Measurements from ENCODE around the gene USP24.

Gene USP24

DNA sequence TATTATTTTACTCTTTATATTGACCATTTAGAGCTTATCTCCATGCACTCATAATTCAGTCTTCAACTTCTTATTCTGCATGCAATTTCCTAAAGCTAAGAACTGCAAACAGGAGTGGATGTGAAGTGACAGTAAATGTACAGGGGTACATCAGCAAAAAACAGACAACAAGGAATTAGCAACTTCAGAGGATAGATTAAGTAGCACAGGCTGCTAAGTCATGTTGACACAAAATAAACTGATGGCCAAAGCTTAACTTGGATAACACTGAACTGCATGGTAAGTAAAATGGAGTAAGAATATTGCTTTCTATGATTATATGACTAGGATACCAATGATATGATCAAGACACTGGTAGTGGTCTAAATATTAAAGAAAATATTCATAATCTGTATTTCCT, 66.5 kb downstream of the USP24 start:
- no peaks in the 10 kb centered on the region for H3K27me3 ChIP-seq (ENCODE audit: insufficient read depth, insufficient read length)
- no peak overlapping the region for H3K4me3 ChIP-seq (ENCODE audit: insufficient read length, low read depth)
- peaks cover 86% of the 10 kb centered on the region for H3K36me3 ChIP-seq (ENCODE audit: insufficient read depth, insufficient read length, low read length)
- TF ChIP-seq SUZ12 (IDR thresholded peaks at IDR 0.05; ENCODE audit: extremely low read depth, insufficient read depth, insufficient read length) (no peak), YY1 (IDR thresholded peaks at IDR 0.05; ENCODE audit: insufficient read depth, insufficient read length) (no peak), ZNF274 (IDR thresholded peaks at IDR 0.05; ENCODE audit: low read depth, low read length) (no peak)
- DNase-seq (ENCODE audit: low read depth, low spot score): no peak
- H3K4me1 ChIP-seq (ENCODE audit: insufficient read depth, insufficient read length): no peaks in the 10 kb centered on the region
- H3K9ac ChIP-seq (ENCODE audit: insufficient read length, low read depth): no peak overlapping the region
- H3K9me3 ChIP-seq (ENCODE audit: insufficient read depth, low read length): no peaks in the 10 kb centered on the region; the same call in 1 of the 2 replicates

DNA sequence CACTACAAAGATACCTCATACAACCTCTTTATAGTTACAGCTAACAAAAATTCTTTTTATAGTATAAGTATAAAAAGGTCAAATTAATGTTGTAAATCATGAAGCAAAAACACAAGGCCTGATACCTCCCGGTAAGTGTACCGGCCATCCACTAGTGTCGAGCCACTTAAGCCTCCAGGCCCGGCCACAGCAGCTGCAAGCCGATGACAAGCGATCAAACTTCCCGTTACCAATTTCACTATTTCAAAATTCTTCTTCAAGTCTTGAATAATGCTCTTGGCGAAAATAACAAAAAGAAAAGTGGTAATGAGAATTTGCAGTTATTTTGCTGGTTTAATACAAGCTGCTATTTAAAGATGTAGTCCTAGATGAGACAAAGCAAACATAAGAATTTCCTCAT, 67.6 kb downstream of the USP24 start:
- no peaks in the 10 kb centered on the region; the same call in 1 of the 2 replicates for H3K9me3 ChIP-seq (ENCODE audit: insufficient read depth, low read length)
- no peak overlapping the region for H3K4me3 ChIP-seq (ENCODE audit: insufficient read length, low read depth)
- no peak for TF ChIP-seq SUZ12 (IDR thresholded peaks at IDR 0.05; ENCODE audit: extremely low read depth, insufficient read depth, insufficient read length)
- TF ChIP-seq ZNF274 (IDR thresholded peaks at IDR 0.05; ENCODE audit: low read depth, low read length): no peak
- no peak for TF ChIP-seq YY1 (IDR thresholded peaks at IDR 0.05; ENCODE audit: insufficient read depth, insufficient read length)
- H3K36me3 ChIP-seq (ENCODE audit: insufficient read depth, insufficient read length, low read length): peaks cover 88% of the 10 kb centered on the region
- no peaks in the 10 kb centered on the region for H3K4me1 ChIP-seq (ENCODE audit: insufficient read depth, insufficient read length)
- no peak for DNase-seq (ENCODE audit: low read depth, low spot score)
- H3K27me3 ChIP-seq (ENCODE audit: insufficient read depth, insufficient read length): no peaks in the 10 kb centered on the region
- no peak overlapping the region for H3K9ac ChIP-seq (ENCODE audit: insufficient read length, low read depth)

DNA sequence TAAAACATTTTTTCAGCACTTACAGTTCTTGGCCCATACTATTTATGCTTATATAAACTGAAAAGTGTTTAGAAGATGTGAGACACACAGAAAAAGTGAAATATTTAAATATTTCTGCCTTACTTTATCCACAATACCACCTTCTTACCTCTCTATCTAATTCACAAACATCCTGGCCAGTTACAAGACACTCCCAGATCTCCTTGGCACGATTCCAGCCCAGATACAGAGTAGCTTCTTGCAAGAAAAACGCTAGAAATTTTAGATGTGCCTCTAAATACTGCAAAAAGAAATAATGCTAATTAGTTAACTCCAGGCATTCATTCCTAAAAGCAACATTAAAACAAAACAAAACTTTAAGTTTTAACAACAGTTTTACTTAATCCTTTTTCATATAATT, 68.4 kb downstream of the USP24 start:
- H3K36me3 ChIP-seq (ENCODE audit: insufficient read depth, insufficient read length, low read length): peaks cover 89% of the 10 kb centered on the region
- H3K9me3 ChIP-seq (ENCODE audit: insufficient read depth, low read length): no peaks in the 10 kb centered on the region; the same call in 1 of the 2 replicates
- H3K27me3 ChIP-seq (ENCODE audit: insufficient read depth, insufficient read length): no peaks in the 10 kb centered on the region
- no peak for TF ChIP-seq YY1 (IDR thresholded peaks at IDR 0.05; ENCODE audit: insufficient read depth, insufficient read length)
- no peak for TF ChIP-seq SUZ12 (IDR thresholded peaks at IDR 0.05; ENCODE audit: extremely low read depth, insufficient read depth, insufficient read length)
- no peak for TF ChIP-seq ZNF274 (IDR thresholded peaks at IDR 0.05; ENCODE audit: low read depth, low read length)
- no peak overlapping the region for H3K4me3 ChIP-seq (ENCODE audit: insufficient read length, low read depth)
- no peak overlapping the region for H3K9ac ChIP-seq (ENCODE audit: insufficient read length, low read depth)
- H3K4me1 ChIP-seq (ENCODE audit: insufficient read depth, insufficient read length): no peaks in the 10 kb centered on the region
- no peak for DNase-seq (ENCODE audit: low read depth, low spot score)

DNA sequence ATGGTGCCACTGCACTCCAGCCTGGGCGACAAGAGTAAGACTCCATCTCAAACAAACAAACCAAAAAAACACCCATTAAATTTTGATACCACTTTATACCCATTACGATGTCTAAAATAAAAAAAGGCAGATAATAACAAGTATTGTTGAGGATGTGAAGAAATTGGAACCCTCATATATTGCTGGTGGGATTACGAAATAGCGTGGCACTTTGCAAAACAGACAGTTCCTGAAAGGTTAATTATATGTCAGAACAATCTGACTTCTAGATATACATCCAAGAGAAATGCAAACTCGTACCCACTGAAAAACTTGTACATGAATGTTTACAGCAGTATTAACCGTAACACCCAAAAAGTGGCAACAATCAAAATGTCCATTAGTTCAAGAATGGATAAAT, 70.3 kb downstream of the USP24 start:
- peaks cover 93% of the 10 kb centered on the region for H3K36me3 ChIP-seq (ENCODE audit: insufficient read depth, insufficient read length, low read length)
- TF ChIP-seq SUZ12 (IDR thresholded peaks at IDR 0.05; ENCODE audit: extremely low read depth, insufficient read depth, insufficient read length): no peak
- no peak for TF ChIP-seq YY1 (IDR thresholded peaks at IDR 0.05; ENCODE audit: insufficient read depth, insufficient read length)
- no peak for TF ChIP-seq ZNF274 (IDR thresholded peaks at IDR 0.05; ENCODE audit: low read depth, low read length)

DNA sequence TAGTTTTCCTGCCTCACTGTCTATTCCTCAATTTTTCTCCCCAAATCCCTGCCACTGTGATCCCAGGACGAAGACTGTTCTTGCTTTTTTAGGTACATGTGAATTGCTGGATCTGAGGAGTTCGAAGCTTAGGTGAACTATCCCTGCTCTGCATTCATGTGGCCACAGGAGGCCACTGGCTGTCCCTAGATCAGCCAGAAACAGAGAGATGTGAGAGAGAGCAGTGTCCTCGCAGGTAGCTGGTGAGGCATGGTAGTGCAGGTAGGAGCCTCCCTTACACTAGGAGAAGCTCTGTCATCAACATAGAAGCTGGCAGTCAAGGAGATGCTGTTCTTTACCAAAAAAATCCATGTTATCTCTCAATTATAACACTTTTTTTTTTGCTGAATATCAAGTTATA, 71.5 kb downstream of the USP24 start:
- no peaks in the 10 kb centered on the region for H3K4me1 ChIP-seq (ENCODE audit: insufficient read depth, insufficient read length)
- H3K36me3 ChIP-seq (ENCODE audit: insufficient read depth, insufficient read length, low read length): peaks cover 97% of the 10 kb centered on the region
- peak; percentile 60 for DNase-seq (ENCODE audit: low read depth, low spot score)
- TF ChIP-seq ZNF274 (IDR thresholded peaks at IDR 0.05; ENCODE audit: low read depth, low read length) (no peak), YY1 (IDR thresholded peaks at IDR 0.05; ENCODE audit: insufficient read depth, insufficient read length) (no peak), SUZ12 (IDR thresholded peaks at IDR 0.05; ENCODE audit: extremely low read depth, insufficient read depth, insufficient read length) (no peak)
- no peaks in the 10 kb centered on the region for H3K27me3 ChIP-seq (ENCODE audit: insufficient read depth, insufficient read length)
- H3K9me3 ChIP-seq (ENCODE audit: insufficient read depth, low read length): no peaks in the 10 kb centered on the region; the same call in 1 of the 2 replicates
- H3K9ac ChIP-seq (ENCODE audit: insufficient read length, low read depth): no peak overlapping the region
- no peak overlapping the region for H3K4me3 ChIP-seq (ENCODE audit: insufficient read length, low read depth)

More for the DNA sequence above, 70.3 kb downstream of the USP24 start:
- Histone ChIP-seq H3K4me1 (ENCODE audit: insufficient read depth, insufficient read length) (no peaks in the 10 kb centered on the region), H3K27me3 (ENCODE audit: insufficient read depth, insufficient read length) (no peaks in the 10 kb centered on the region), H3K4me3 (ENCODE audit: insufficient read length, low read depth) (no peak overlapping the region), H3K9me3 (ENCODE audit: insufficient read depth, low read length) (no peaks in the 10 kb centered on the region; the same call in 1 of the 2 replicates), H3K9ac (ENCODE audit: insufficient read length, low read depth) (no peak overlapping the region)
- no peak for DNase-seq (ENCODE audit: low read depth, low spot score)

DNA sequence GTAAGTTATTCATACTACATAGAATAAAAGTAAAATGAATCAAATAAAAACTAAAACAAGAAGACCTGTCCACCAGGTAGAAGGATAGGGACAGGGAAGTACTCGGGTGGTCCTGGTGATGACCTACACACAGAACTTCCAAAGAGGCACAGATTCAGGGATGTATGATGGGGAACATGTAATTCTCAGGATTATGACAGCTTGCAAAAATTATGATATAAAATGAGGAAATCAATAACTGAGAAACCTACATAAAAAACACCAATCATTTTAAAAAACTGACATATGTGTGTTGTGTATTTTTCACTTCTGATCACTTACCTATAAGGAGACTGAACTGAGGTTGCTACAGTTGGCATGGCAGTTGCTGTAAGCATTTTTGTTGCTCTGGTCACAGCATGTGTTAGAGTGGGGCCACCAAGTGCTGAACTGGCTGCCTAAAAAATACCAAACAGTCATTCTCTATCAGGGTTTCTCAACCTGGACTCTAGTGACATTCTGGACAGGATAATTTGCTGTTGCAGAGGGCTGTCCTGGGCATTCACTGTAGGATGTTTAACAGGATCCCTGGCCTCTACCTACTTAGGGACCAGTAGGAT, 73.8 kb downstream of the USP24 start:
- Histone ChIP-seq H3K4me1 (ENCODE audit: insufficient read depth, insufficient read length) (no peaks in the 10 kb centered on the region), H3K36me3 (ENCODE audit: insufficient read depth, insufficient read length, low read length) (peaks cover 97% of the 10 kb centered on the region), H3K9me3 (ENCODE audit: insufficient read depth, low read length) (no peaks in the 10 kb centered on the region; the same call in 1 of the 2 replicates), H3K4me3 (ENCODE audit: insufficient read length, low read depth) (no peak overlapping the region), H3K9ac (ENCODE audit: insufficient read length, low read depth) (no peak overlapping the region), H3K27me3 (ENCODE audit: insufficient read depth, insufficient read length) (no peaks in the 10 kb centered on the region)
- no peak for TF ChIP-seq SUZ12 (IDR thresholded peaks at IDR 0.05; ENCODE audit: extremely low read depth, insufficient read depth, insufficient read length)
- TF ChIP-seq ZNF274 (IDR thresholded peaks at IDR 0.05; ENCODE audit: low read depth, low read length): no peak
- no peak for TF ChIP-seq YY1 (IDR thresholded peaks at IDR 0.05; ENCODE audit: insufficient read depth, insufficient read length)
- DNase-seq (ENCODE audit: low read depth, low spot score): no peak

DNA sequence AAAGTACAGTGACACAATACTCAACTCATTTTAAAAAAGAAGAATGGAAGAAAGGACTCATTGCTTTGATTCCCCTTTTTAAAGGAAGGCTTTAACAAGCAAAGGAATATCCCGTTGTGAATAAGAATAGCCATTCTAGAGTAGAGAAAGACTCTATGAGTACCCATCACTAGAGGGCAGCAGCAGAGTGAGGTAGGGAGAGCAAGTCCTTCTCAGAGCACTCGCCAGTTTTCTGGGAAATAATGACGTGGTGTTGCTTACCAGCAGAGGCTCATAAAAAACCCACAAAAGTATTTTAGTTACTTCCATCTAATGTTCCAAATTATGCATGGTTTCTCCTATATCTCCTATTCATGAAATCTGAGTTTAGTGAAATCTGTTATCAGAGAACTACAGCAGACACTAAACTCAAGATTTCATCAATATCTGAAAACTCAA, 74.6 kb downstream of the USP24 start:
- H3K9me3 ChIP-seq (ENCODE audit: insufficient read depth, low read length): no peaks in the 10 kb centered on the region; the same call in 1 of the 2 replicates
- peaks cover 97% of the 10 kb centered on the region for H3K36me3 ChIP-seq (ENCODE audit: insufficient read depth, insufficient read length, low read length)
- no peak overlapping the region for H3K4me3 ChIP-seq (ENCODE audit: insufficient read length, low read depth)
- no peaks in the 10 kb centered on the region for H3K4me1 ChIP-seq (ENCODE audit: insufficient read depth, insufficient read length)
- H3K9ac ChIP-seq (ENCODE audit: insufficient read length, low read depth): no peak overlapping the region
- H3K27me3 ChIP-seq (ENCODE audit: insufficient read depth, insufficient read length): no peaks in the 10 kb centered on the region
- TF ChIP-seq YY1 (IDR thresholded peaks at IDR 0.05; ENCODE audit: insufficient read depth, insufficient read length): no peak
- TF ChIP-seq ZNF274 (IDR thresholded peaks at IDR 0.05; ENCODE audit: low read depth, low read length): no peak
- TF ChIP-seq SUZ12 (IDR thresholded peaks at IDR 0.05; ENCODE audit: extremely low read depth, insufficient read depth, insufficient read length): no peak
- peak; percentile 89 for DNase-seq (ENCODE audit: low read depth, low spot score)
